Lung (tissue), 12 donors: ENCODE results near the gene MAN1B1. TPM values are rescaled to one million over a fixed set of nuclear protein-coding genes. Genes with fewer than 3 reads are reported as not detected.

ENCODE experiments used
- ATAC-seq: fragments of 200-7000 bp; cut with Tn5 transposase; one replicate; pipeline ENCODE4 v1.9.1; 2020; ENCODE audit warnings: moderate number of reproducible peaks; ENCODE audit not compliant: insufficient read depth, low FRiP score
- DNase-seq, 3 donors: peaks; one replicate each; pipeline ENCODE4 v3.0.0-alpha.2; 2013 to 2017
- H3K27ac ChIP-seq, 2 donors: one replicate each; pipeline ENCODE4 v1.5.1; 2013; ENCODE audit warnings: mild to moderate bottlenecking in 2 of 2, moderate library complexity in 2 of 2, control low read depth in 1 of 2, inconsistent platforms in 1 of 2, low read depth in 1 of 2, low read length in 1 of 2
- H3K27me3 ChIP-seq, 3 donors: one replicate each; pipeline ENCODE4 v1.5.1; 2013; ENCODE audit warnings: low read length in 2 of 3; ENCODE audit not compliant: control insufficient read depth in 3 of 3, insufficient read depth in 3 of 3
- H3K36me3 ChIP-seq, 4 donors: one replicate each; pipeline ENCODE4 v1.5.1; 2013; ENCODE audit warnings: low read length in 4 of 4, mild to moderate bottlenecking in 1 of 4, moderate library complexity in 1 of 4; ENCODE audit not compliant: control insufficient read depth in 4 of 4, insufficient read depth in 4 of 4
- H3K4me1 ChIP-seq, 5 donors: one replicate each; pipeline ENCODE4 v1.5.1; 2013; ENCODE audit warnings: low read length in 5 of 5, mild to moderate bottlenecking in 2 of 5, moderate library complexity in 1 of 5; ENCODE audit not compliant: control insufficient read depth in 5 of 5, insufficient read depth in 5 of 5
- H3K4me3 ChIP-seq: one replicate; pipeline ENCODE4 v1.5.1; 2013; ENCODE audit warnings: mild to moderate bottlenecking, control low read depth, moderate library complexity
- H3K9ac ChIP-seq, 2 donors: one replicate each; pipeline ENCODE4 v1.5.1; 2013; ENCODE audit warnings: low read length in 2 of 2, control low read depth in 1 of 2; ENCODE audit not compliant: insufficient read depth in 1 of 2
- H3K9me3 ChIP-seq, 4 donors: one replicate each; pipeline ENCODE4 v1.5.1; 2013; ENCODE audit warnings: low read length in 3 of 4, mild to moderate bottlenecking in 1 of 4, moderate library complexity in 1 of 4; ENCODE audit not compliant: control insufficient read depth in 4 of 4, insufficient read depth in 3 of 4
- CTCF ChIP-seq: IDR thresholded peaks from 2 replicates; pipeline ENCODE4 v1.5.1; 2012; ENCODE audit warnings: mild to moderate bottlenecking; ENCODE audit errors: control extremely low read depth, extremely low read depth
- WGBS, 2 donors: extraction: QIAGEN DNeasy Blood & Tissue Kit; methylation state at CpG; one replicate each; pipeline ENCODE4 v1.1.7; 2013; 5-methylcytosine and 5-hydroxymethylcytosine counted together
- polyA plus RNA-seq, 2 donors: library from polyadenylated mRNA; stranded (reverse); fragments of 200-250 nt; gene quantifications; one replicate each; pipeline ENCODE4 v1.2.1, GENCODE V29; 2013
- total RNA-seq, 2 donors: library from RNA; depleted of rRNA in 1 of 2; stranded (reverse); fragments of >200 nt in 1 of 2; gene quantifications; one replicate each; pipeline ENCODE4 v1.2.1, GENCODE V29; 2014 to 2021
- donor health status: control.
- donor health status: control.
- donor health status: Bipolar disorder and iron deficiency.
- donor health status: healthy.
- donor health status: DM: yes; HTN: yes; CAD: no.

The MAN1B1 gene
- total and polyA plus RNA-seq, 4 donors, result 40.3 to 70.9 (median 56.8) TPM

- Histone ChIP-seq H3K27ac (no peak overlapping the region), H3K9me3 (no peaks in the 10 kb centered on the region), H3K36me3 (peaks cover 0 to 7% (median 0%) of the 10 kb centered on the region in 4 donors), H3K4me1 (peaks cover 0 to 32% (median 11%) of the 10 kb centered on the region in 5 donors), H3K27me3 (peaks cover 0 to 11% (median 3%) of the 10 kb centered on the region in 3 donors), H3K4me3 (no peak overlapping the region), H3K9ac (no peak overlapping the region)
- ATAC-seq (no peak), DNase-seq (no peak)
- WGBS, 2 donors, result 90 to 93% methylated on average over 8 of the region's 8 CpGs
- no peak for TF ChIP-seq CTCF
Measured at GRCh38 chr9:137073992-137074399, 12.8 kb upstream of the MAN1B1 start.

GRCh38 chr9:137074657-137075274 lies 12.0 kb upstream of the MAN1B1 start:
- Histone ChIP-seq H3K27ac (no peak overlapping the region), H3K4me3 (no peak overlapping the region), H3K9me3 (no peaks in the 10 kb centered on the region), H3K27me3 (peaks cover 0 to 11% (median 5%) of the 10 kb centered on the region in 3 donors), H3K9ac (no peak overlapping the region), H3K36me3 (peaks cover 0 to 14% (median 3%) of the 10 kb centered on the region in 4 donors), H3K4me1 (peaks cover 0 to 25% (median 11%) of the 10 kb centered on the region in 5 donors)
- no peak for DNase-seq
- 80 to 85% methylated on average over 12 of the region's 12 CpGs for WGBS, 2 donors
- TF ChIP-seq CTCF, result no peak
- no peak for ATAC-seq

GRCh38 chr9:137075275-137075775 lies 11.5 kb upstream of the MAN1B1 start:
- Histone ChIP-seq H3K9ac (no peak overlapping the region), H3K27ac (no peak overlapping the region), H3K4me3 (no peak overlapping the region), H3K36me3 (peaks cover 0 to 19% (median 4%) of the 10 kb centered on the region in 4 donors), H3K9me3 (no peaks in the 10 kb centered on the region), H3K27me3 (peaks cover 0 to 11% (median 7%) of the 10 kb centered on the region in 3 donors), H3K4me1 (peaks cover 0 to 25% (median 11%) of the 10 kb centered on the region in 5 donors)
- WGBS, 2 donors, result 74 to 80% methylated on average over 12 of the region's 12 CpGs
- DNase-seq (no peak), ATAC-seq (no peak)
- no peak for TF ChIP-seq CTCF
